Kasumi-1 (cell line): ENCODE data around the gene PGM5.
"Not testable (repeated sequence)": the region's sequence is repeated elsewhere in the genome, so short reads cannot be mapped to it uniquely, and the experiment has no call there.

Source experiments
- DNase-seq, 2 experiments: peaks; one replicate each; lab custom pipeline; 2025; lab: John Stamatoyannopoulos, UW

PGM5 gene

DNA sequence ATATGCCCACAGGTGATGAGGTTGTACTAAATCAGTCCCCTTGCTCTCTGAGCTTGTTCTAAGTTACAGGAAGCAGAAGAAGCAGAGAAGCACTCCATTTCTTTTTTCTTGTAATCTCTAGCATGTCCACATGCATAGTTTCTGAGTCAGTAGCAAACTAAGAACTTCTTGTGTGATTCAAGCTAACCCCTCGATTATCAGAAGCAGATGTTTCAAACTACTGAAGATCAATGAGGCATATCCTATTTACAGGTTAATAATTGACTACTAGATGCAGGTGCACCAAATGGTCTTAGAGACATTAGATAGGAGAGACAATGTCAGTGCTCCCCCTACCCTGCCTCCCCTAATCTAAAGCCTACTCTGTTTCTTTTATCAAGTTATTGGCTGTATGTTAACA, 21.3 kb downstream of the PGM5 start:
- not testable (repeated sequence) for DNase-seq

DNA sequence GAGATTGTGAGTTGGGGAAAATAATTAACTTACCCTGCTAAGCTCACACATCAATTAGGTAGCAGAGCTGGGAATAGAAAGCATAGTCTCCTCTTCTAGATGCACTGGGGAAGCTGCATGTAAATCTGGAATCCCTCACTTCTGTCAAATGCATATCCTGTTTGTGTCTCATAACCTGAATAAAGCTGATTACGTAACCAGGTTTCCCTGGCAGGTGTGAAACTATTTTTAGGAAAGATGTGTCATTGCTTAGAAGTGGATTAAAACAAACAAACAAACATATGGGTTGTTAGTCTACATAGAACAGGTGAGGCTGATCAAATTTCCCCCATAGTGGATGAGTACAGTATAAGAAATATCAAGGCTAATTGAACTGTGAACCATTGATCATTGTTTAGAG, 27.5 kb downstream of the PGM5 start:
- DNase-seq = not testable (repeated sequence)

DNA sequence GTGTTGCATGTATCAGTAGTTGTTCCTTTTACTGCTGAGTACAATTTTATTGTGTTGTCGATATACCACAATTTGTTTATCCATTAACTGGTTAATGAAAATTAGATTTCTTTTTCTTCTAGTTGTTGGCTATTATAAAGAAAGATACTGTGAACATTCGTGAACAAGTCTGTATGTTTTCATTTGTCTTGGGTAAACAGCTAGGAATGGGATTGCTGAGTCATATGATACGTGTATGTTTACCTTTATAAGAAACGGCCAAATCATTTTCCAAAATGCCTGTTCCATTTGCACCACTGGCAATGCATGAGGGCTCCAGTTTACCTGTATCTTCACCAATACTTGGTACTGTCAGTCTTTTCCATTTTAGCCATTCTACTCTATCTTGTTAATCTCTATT, 33.1 kb downstream of the PGM5 start:
- DNase-seq = not testable (repeated sequence)

DNA sequence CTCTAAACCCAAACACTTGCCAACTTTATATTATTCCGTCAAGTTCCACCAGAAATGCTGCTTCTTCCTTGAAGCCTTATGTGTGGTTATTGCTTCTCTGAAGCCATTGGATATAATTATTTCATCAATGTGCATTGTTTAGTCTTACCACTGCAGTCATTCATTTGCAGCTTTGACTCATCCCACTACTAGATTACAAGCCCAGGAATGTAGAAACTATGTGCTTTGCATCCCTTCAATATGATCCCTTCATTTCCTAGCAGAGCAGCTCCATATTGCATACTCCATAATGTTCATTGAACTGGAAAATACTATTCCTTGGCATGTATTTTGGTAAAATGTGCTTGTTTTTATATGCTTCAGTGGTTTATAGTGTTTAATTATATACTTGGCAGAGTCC, 34.3 kb downstream of the PGM5 start:
- not testable (repeated sequence) for DNase-seq

DNA sequence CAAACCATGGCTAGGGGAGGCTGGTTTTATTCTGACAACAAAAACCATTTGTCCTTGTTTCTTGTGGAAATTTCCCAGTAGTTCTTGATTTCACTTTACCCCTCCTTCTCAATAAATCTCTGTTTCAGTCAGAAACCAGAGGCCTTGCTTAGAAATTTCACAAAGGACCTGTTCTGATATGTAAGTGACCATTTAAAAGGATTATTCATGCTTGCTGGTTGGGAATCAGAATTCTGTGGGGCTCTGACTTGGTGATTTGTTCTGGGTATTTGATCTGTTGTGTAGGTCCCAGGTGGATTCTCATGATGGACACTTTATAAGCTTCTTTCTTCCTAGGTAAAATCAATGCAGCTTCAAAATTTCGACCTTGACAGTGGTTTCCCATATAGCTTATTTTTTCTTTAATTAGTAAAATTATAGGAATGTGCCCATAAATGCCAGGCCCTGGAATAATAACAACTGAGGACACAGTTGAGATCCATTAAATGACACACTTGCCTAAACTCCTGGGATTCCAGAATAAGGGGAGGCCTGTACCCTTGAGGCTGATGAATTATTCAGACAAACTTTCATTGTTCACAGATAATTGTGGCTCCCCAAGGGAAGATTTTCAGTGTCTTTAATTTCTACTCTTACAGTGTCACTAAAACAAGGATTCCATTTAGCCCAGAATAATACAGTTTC, 40.1 kb downstream of the PGM5 start:
- not testable (repeated sequence) for DNase-seq

DNA sequence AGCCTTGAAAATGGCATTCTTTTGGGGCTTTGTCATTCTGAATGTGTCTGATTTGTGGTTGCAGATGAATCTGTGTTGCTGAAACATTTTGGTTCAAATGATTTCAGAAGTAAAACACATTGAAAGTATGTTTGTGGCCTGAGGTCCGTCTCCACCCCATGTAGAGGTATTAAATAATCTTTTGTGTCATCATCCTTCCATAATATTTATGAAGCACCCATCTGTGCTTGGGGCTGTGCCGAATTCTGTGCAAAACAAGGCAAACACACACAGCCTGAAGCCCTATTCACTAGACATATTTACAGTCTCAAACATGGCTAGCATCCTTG, 40.6 kb downstream of the PGM5 start:
- DNase-seq = not testable (repeated sequence)

DNA sequence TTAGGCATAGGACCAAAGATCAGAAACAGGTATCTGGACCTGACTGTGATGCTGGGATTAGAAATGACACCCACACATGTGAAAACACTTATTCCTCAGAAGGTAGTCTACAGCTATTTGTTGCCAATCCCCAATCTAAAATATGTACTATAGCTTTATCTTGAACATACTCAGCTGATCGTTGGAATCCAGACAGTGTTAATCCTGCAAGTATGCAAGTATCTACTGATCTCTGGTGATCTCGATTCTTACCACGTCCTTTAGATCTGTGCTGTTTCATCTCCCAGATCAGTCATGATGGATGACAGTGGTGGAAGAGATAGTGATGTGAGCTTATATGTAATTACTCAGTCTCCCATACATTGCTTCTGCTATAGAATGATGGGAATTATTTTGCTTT, 41.4 kb downstream of the PGM5 start:
- DNase-seq = not testable (repeated sequence)

DNA sequence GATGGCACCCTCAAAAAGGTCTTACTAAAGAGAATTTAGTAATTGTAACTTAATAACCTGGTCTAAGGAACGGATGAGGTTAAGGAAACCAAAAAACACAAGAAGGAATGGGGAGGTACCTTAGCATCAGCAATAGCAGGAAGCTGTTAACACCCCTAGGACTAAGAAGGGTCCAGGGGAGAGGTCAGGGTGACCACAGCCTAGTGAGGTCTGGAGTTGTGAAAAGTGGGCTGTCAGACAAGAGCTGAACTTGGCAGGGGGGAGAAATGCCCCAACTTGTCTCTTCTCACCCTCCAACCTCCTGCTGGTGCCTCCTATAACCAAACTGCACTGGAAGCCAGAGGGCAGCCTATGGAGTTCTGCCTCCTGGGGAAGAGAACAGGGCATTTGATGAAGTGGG, 41.9 kb downstream of the PGM5 start:
- DNase-seq = not testable (repeated sequence)

DNA sequence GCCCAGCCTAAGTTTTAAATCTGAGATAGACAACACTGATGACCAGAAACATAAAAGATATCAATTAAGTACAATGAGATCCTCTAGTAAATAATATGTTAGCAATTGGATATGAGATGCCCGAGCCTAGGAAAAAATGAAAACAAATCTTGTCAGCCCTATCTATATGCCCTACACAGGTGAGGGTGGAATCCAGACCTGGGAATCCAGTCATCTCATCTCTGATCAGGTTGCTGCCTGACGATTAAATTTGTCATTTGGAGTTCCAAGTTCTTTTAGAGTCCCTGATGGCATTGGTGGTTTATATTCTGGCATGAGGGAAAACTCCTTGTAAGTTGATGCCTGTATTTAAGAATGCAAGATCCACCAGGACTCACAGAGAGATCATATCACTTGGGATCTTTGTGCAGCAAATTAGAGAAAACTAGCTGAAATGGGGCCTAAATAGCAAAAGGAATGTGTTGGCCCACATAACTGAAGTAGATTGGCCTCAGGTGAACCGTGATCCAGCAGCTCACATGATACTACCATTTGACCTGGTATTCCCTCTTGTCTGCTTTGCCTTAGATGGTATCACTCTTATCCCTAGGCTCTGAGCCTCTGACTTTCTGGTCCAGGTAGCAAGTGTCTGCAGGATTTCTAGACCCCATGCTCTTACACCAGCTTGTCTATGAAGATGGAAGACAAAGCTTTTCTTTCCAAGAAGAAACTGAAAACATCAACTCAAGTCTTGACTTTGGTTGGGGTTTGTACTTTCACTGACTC, 48.2 kb downstream of the PGM5 start:
- DNase-seq = not testable (repeated sequence)

DNA sequence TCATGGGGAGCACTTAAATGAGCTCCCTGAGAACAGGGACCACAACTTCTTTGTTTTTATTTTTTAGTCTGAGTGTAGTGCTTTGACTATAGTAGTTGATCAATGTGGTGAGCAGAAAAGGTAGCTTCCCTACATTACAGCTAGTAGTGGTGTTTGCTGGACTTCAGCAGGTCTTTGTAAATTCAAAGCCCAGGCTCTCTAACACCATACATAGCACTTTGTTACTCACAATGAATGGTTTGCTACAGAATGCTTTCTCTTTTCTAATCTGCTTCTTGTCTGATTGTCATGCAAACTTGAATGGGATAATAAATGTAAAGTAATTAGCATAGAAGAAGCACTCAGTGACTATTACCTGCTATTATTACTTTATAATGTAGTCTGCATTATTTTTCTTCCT, 55.5 kb downstream of the PGM5 start:
- DNase-seq = not testable (repeated sequence)

DNA sequence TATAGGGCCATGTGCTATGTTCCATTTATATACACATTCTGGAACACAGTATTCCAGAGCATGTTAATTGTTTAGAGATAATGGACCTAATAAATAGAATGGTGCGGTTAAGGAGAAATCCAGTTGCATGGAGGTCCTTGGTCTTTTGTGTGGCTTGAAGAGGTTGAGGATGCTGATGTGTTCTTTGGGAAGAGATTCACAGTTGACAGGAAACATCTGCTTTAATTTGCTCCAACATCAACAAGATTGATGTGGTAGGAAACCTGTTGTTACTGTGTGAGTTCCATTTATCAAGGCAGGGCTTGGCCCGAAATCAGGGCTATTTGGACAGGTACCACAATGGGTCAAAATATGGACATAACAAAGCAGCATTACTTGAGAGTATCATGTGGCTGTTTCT, 56.3 kb downstream of the PGM5 start:
- not testable (repeated sequence) for DNase-seq

DNA sequence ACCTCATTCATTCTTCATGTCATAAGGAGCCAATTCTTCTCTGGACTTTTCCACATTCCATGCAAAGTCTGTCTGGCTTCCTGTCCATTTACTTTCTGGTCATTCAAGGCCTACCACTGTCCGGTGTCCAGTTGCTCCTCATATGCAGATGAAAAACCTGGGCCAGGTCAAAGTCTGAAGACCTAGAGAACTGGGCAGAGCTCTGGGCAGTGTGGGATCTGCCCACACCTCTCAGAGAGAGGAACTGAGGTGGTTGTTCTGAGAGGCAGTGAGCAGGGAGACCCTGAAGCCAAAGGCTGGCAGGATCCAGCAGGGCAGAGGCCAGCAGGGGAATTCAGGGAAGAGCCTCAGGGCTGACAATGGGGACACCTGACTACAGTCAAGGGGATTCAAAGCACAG, 58.7 kb downstream of the PGM5 start:
- not testable (repeated sequence) for DNase-seq

DNA sequence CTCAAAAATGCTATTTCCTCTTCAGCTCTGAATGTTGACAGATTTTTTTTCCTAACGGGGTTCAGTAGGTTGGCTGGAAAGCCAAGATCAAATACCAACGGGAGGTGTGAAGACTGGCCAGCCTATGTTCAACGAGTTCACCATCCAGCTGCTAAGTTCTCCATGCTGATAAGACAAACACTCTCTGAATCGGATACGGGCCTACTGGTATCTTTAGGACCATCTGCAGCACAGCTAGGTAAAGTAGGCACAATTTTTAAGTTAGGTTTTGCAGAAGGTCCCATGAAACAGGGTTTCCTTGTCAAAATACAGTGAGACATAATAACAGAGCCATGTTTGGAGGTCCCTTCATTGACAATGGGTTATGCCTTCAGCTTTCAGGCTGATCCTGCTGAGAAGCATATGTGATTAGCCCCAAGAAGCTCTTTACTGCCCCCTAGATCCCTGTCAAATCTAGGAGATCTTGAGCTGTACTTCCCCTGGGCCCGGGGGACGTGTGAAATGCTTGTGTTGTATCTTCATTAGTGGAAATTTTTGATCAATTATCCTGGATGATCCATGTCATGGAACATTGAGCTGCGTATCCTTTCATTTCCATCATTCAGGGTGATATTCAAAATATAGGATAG, 60.6 kb downstream of the PGM5 start:
- DNase-seq = peak; percentile 25 to 32

DNA sequence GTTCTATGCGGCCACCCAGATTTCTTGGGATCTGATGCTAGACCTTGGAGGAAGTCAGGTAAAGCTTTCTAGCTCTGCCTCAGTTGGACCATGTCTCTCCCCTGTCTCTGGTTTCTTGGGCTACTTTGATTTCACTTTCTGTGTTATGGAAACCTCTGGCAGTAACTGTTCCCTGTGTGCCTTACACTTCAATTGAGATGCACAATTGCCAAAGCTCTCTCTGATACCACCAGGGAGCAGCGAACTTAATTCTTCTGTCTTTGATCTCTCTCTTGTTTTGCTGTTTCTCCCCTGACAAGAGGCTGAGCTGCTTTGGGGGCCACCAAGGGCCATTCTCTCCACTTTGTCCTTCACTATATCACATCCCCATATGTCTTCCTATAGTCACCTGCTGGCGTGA, 61.4 kb downstream of the PGM5 start:
- no peak for DNase-seq

DNA sequence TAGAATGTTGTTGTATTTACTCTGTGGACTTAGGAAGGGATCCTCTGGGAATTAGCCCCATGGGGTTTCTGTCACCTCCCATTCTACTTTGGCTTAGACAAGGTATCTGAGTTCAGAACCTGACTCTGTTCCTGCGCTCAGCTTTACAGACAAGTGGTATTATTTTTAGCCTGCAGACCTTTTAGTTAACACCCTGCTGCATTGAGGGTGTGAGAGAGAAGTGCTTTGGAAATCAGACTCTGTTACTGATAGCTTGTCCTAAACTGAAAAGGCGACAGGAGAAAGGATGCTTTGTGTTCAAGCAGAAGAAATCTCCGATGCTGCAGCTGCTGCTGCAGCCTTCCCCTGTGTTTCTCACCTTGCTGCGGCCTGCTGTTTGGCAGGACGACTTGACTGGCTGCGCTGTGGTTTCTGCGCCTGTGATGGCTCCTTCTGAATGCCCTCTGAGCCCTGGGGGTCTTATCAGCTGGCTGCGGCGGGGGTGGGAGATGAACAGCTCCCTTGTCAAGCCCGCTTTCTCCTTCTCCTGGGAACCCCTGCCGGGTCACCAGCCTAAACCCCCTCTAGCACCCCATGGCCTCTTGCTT, 61.9 kb downstream of the PGM5 start:
- DNase-seq = no peak

DNA sequence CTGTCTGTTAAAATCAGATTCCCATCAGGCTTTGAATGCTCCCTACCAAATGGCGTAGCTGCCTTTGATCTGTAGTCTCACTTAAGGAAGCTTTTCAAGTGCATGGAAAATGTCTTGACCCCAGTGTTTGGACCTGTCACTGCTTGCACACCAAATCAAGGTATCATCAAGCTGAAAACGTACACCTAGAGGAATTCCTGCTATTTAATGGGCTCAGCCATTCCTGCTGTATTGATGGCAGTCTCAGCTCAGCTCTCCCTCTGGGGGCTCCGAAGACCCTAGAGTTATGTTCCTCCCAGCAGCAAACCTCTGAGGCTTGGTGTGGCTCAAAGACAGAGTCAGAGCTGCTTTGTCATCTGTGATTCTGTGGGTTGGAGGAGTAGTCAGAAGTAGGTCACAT, 63.5 kb downstream of the PGM5 start:
- no peak for DNase-seq

DNA sequence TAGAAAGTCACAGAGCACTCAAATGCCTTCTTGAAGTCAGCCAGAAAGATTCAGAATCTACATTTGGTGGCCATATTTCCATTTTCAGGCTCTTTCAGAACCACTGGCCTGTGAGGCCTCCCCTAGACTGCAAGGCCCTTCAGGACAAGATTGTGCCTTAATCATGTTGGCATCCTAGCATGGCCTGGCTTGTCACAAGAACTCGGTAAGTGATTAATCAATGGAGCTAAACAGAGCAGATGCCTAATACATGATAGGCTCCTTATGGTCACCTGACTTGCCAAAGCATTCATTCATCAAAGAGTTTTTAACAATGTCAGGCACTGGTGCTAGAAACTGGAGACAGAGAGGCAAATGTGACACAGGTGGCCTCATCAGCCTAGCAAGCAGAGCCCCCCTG, 70.3 kb downstream of the PGM5 start:
- DNase-seq = no peak

DNA sequence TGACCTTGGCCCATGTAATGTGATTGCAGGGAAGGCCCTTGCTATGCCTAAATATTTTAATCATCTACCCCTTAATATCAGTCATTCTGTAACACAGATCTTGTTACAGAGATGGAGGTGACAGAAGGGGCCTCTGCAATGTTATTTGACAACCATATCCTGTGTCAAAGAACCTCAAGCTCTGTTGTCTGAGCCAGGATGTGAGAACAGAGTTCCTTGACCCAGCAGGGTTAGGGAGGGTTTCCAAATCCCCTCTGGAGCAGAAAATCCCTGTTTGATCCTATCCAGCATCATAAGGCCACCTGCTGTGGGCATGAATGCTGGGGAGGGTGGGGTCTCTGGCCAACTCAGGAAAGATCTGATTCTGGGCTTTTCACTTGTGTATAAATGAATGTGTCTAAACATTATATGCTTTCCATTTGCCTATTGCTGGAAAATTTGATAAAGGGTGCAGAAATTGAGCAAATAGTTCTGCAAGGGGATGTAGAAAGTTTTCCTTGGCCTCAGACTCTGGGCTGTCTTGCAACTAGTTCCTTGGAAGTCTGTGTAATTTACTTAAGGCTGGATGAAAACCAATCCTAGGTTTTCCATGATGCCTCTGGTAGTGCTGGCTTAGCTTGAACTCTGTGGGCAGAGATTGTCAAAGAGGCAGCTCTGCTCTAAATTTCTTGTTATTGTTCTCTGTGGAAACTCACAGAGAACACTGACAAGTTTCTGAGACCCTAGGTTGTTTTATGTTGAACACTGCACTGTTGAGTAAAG, 71.0 kb downstream of the PGM5 start:
- no peak for DNase-seq

DNA sequence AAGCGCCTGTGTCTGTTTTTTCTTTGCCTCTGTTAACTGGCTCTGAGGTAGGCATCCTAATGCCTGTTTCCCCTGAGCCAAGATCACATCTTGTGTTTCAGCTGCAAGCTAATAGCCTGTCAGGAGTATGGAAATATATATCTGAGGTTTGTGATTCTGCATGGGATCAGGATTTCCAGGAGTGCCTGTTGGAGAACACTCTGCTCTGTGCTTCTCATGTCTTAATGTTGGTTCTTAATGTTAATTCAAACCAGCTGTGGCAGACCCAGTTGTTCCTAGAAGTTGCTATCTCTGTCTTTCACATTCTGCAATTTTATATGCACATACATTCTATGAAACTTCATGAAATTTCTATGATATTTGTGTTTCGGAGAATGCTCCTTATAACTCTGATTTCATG, 72.1 kb downstream of the PGM5 start:
- DNase-seq = no peak

DNA sequence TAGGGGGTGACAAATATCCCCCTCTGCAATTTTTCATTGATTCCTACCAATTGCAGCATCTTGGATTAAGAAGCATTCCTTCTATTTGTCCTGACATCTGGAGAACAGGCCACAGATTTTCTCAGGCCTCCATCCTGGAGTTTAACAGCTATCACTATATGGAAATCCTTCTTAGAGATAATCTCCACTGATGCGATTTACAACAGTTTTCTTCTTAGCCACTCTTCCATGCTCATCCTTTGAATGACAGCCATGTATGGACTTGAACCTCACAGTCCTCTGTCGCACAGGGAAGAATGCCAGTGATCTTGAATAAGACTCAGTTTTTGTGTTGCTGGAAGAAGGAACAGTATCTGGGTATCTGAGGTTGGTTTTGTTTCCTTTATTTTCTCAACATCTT, 73.2 kb downstream of the PGM5 start:
- no peak for DNase-seq

DNA sequence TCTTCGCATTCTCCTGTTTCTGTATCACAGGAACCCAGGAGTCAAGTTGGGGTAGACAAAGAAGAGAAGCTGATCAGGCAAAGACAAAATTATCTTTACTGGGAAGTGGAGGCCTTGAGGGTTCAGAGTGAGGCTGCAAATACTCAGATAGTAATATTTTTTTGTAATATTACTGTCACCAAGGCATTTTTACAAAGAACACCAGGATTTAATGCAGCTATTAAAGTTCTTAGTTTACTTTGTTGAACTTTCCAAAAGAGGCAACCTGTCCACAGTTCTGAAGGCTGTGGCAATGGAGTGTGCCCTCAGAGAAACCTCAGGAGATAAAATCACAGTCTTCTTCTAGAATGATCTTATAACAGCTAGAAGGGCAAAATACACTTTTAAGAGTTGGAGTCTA, 74.9 kb downstream of the PGM5 start:
- DNase-seq = no peak

DNA sequence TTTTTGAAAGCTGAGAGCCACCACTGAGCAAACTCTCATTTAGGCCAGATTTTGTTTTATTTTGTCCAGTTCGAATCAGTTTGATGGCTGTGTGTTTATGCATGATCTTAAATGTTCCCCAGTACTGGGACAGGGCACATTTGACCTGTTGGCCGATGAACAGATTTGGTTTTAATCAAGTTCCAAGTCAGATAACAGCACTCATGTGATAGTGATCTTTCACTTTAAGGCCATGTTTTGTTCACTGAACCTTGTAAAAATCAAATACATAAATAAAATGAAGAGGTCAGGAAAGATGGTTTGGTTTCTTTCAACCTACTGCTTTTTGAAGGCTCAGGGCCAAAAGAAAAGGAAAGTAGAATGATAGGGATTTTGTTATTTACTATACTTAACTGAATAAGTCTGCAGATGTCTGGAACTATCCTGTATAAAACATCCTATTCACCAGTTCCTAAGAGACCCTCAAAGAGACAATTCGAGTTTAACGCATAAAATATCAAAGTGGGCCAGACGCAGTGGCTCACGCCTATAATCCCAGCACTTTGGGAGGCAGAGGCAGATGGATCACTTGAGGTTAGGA, 77.2 kb downstream of the PGM5 start:
- no peak for DNase-seq
